SK-N-MC (cell line): ENCODE data around the gene DCHS1.

Experiments
- DNase-seq: peaks from one replicate; pipeline ENCODE4 v3.0.0-alpha.2; 2011; ENCODE audit warnings: low read depth, low spot score
- H3K27ac ChIP-seq: fragments of 200-600 bp; sonication (generic); 2 replicates; pipeline ENCODE4 v1.5.1; 2016; ENCODE audit warnings: mixed run types
- H3K36me3 ChIP-seq: fragments of 200-600 bp; sonication (generic); 2 replicates; pipeline ENCODE4 v1.6.1; 2017; ENCODE audit warnings: antibody characterized with exemption, low read length, mixed read lengths; ENCODE audit not compliant: insufficient read depth
- H3K4me3 ChIP-seq: fragments of 200-600 bp; sonication (generic); 2 replicates; pipeline ENCODE4 v1.5.1; 2016
- H3K9ac ChIP-seq: fragments of 200-600 bp; sonication (generic); 2 replicates; pipeline ENCODE4 v1.8.0; 2017; ENCODE audit warnings: mixed run types, mixed read lengths; ENCODE audit not compliant: insufficient read length
- H3K9me3 ChIP-seq: fragments of 200-600 bp; sonication (generic); 2 replicates; pipeline ENCODE4 v1.6.1; 2017; ENCODE audit warnings: low read depth, mild to moderate bottlenecking, antibody characterized with exemption, low read length, moderate library complexity, mixed read lengths
- EZH2 ChIP-seq: fragments of 200-600 bp; sonication (generic); IDR thresholded peaks from one replicate; pipeline ENCODE4 v1.6.1; 2017; ENCODE audit warnings: antibody characterized with exemption
- FOXP2 ChIP-seq: optimal IDR thresholded peaks from 2 replicates; pipeline ENCODE3; 2011; ENCODE audit warnings: mild to moderate bottlenecking, moderate library complexity; ENCODE audit not compliant: insufficient read depth; ENCODE audit errors: extremely low read length, control extremely low read depth
- POLR2AphosphoS5 ChIP-seq: IDR thresholded peaks from 2 replicates; pipeline ENCODE4 v1.6.1; 2012; ENCODE audit warnings: mild to moderate bottlenecking, low read depth, low read length, borderline replicate concordance

The DCHS1 gene

DNA sequence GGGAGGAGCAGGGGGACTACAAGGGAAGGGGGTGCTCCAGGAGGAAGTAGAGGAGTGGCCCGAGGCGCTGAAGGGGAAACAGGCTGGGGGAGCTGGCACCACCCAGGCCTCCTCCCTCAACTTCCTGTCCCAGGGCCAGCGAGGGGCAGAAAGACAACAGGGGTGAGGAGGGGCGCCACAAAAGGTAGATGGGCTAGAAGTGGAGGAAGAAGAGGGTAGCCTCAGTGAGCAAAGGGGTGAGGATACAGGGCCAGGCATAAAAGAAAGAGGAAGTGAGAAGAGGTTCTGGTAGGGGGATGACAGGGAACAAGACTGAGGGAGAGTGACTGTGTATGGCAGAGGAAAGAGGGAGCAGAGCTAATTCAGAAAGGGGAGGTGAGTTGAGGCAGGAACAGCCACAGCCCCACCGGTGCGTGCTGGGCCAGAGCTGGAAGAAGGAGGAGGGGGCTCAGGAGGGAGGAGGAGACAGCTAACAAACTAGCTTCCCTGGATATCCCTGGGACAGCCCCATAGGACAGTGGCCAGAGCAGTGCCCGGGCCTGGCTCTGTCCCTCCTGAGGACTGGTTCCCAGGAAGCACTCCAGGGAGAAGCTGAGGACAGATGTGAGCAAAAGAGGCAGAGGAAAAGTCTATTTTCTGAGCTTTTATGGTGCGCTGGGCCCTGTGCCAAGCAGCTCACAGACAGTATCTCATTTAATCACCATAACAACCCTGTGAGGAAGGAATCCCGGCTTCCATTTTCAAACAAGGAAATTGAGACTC lies 8.5 kb downstream of the DCHS1 start:
- TF ChIP-seq POLR2AphosphoS5, result no peak; the same call in 1 of the 2 replicates
- TF ChIP-seq FOXP2, result no peak
- TF ChIP-seq EZH2, result no peak
- H3K9me3 ChIP-seq, result no peaks in the 10 kb centered on the region
- H3K27ac ChIP-seq, result peak overlapping the region; percentile 96
- peaks cover 26% of the 10 kb centered on the region for H3K36me3 ChIP-seq
- H3K4me3 ChIP-seq, result peak overlapping the region; percentile 76
- peak; percentile 44 for DNase-seq
- H3K9ac ChIP-seq, result peak overlapping the region; percentile 48

GRCh38 chr11:6646576-6646917 lies 9.1 kb downstream of the DCHS1 start:
- Histone ChIP-seq H3K4me3 (peak overlapping the region; percentile 76), H3K9me3 (no peaks in the 10 kb centered on the region), H3K36me3 (peaks cover 24% of the 10 kb centered on the region), H3K27ac (peak overlapping the region; percentile 96), H3K9ac (no peak overlapping the region)
- peak; percentile 67 for DNase-seq
- TF ChIP-seq POLR2AphosphoS5 (peak; percentile 44), EZH2 (no peak), FOXP2 (peak; percentile 28)

GRCh38 chr11:6646071-6646470 lies 9.5 kb downstream of the DCHS1 start:
- peak overlapping the region; percentile 76 for H3K4me3 ChIP-seq
- H3K27ac ChIP-seq, result peak overlapping the region; percentile 96
- TF ChIP-seq EZH2, result no peak
- TF ChIP-seq POLR2AphosphoS5, result no peak
- no peak for TF ChIP-seq FOXP2
- DNase-seq, result no peak
- no peak overlapping the region for H3K9ac ChIP-seq
- no peaks in the 10 kb centered on the region for H3K9me3 ChIP-seq
- H3K36me3 ChIP-seq, result peaks cover 28% of the 10 kb centered on the region

DNA sequence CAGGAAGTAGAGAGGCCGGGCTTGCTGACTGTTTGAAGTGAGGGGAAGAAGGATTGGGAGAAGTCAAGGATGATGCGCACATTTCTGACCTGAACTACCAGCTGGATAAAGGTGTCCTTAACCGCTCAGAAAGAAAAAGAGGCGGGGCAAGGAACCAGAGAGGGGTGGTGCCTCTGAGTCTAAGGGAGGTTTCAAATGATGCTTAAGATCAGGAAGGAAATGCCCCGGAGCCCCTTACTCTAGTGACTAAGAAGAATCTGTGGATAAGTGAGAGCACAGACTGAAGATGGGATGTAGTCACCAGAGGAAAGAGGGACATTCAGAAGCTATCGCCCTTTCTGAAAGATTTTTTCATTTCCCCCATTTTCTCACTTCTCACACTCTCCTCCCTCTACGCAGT lies 12.7 kb downstream of the DCHS1 start:
- H3K9me3 ChIP-seq, result no peaks in the 10 kb centered on the region
- H3K9ac ChIP-seq, result no peak overlapping the region
- DNase-seq, result no peak
- H3K27ac ChIP-seq, result peak overlapping the region; percentile 54
- H3K4me3 ChIP-seq, result peak overlapping the region; percentile 16; the same call in 1 of the 2 replicates
- H3K36me3 ChIP-seq, result peaks cover 51% of the 10 kb centered on the region
- no peak for TF ChIP-seq FOXP2
- no peak for TF ChIP-seq POLR2AphosphoS5
- no peak for TF ChIP-seq EZH2

DNA sequence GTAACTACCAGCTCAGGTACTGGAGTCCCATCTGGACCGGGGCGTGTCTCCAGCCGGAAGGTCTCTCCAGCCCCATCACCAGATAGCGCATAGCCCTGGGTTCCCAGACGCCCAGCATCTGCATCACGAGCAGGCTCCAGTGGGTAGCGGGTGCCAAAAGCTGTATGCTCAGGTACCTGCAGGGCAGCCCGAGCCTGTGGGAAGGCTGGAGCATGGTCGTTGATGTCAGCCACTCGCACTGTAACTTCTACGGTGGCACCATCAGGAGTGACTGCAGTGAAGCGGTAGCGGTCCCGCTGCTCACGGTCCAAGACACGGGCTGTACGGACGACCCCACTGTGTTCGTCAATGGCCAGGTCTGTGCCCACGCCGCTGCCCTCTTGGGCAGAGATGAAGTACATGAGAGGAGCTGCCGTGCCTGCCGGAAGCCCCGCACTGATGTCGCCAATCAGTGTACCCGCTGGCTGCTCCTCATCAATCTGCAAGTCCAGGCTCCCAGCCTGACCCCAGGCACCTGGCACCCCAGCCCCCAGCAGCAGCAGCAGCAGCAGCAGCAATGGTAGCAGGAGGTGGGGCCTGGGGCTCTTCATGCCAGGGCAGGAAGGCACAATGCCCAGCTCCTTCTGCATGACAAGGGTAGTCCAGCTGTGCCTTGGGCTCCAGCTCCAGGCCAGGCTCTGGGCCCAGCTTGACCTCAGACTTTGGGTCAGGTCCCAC lies 14.5 kb downstream of the DCHS1 start:
- Histone ChIP-seq H3K27ac (no peak overlapping the region), H3K9ac (no peak overlapping the region), H3K4me3 (no peak overlapping the region), H3K9me3 (no peaks in the 10 kb centered on the region), H3K36me3 (peaks cover 65% of the 10 kb centered on the region)
- TF ChIP-seq POLR2AphosphoS5, result no peak
- no peak for TF ChIP-seq FOXP2
- no peak for TF ChIP-seq EZH2
- DNase-seq, result no peak

- Histone ChIP-seq H3K9ac (no peak overlapping the region), H3K27ac (no peak overlapping the region), H3K9me3 (no peaks in the 10 kb centered on the region), H3K36me3 (peaks cover 64% of the 10 kb centered on the region), H3K4me3 (no peak overlapping the region)
- TF ChIP-seq EZH2 (no peak), POLR2AphosphoS5 (no peak), FOXP2 (no peak)
- no peak for DNase-seq
Observed at GRCh38 chr11:6640036-6640984, 15.3 kb downstream of the DCHS1 start.

GRCh38 chr11:6638429-6638828 lies 17.2 kb downstream of the DCHS1 start:
- H3K9me3 ChIP-seq, result no peaks in the 10 kb centered on the region
- no peak for DNase-seq
- H3K9ac ChIP-seq, result no peak overlapping the region
- no peak overlapping the region for H3K4me3 ChIP-seq
- no peak for TF ChIP-seq POLR2AphosphoS5
- TF ChIP-seq FOXP2, result no peak
- no peak for TF ChIP-seq EZH2
- H3K36me3 ChIP-seq, result peaks cover 70% of the 10 kb centered on the region
- no peak overlapping the region for H3K27ac ChIP-seq

- no peak overlapping the region for H3K27ac ChIP-seq
- TF ChIP-seq FOXP2 (no peak), EZH2 (no peak), POLR2AphosphoS5 (no peak)
- H3K9me3 ChIP-seq, result no peaks in the 10 kb centered on the region
- no peak overlapping the region for H3K9ac ChIP-seq
- H3K4me3 ChIP-seq, result no peak overlapping the region
- no peak for DNase-seq
- peaks cover 76% of the 10 kb centered on the region for H3K36me3 ChIP-seq
Observed at GRCh38 chr11:6637871-6638270, 17.7 kb downstream of the DCHS1 start.
